ENCODE data around the gene SMIM27. TPM values are rescaled to one million over a fixed set of nuclear protein-coding genes. Genes with fewer than 3 reads are reported as not detected.
"Not testable (repeated sequence)": the region's sequence is repeated elsewhere in the genome, so short reads cannot be mapped to it uniquely, and the experiment has no call there.

SMIM27 gene
- total RNA-seq, 1 donor from 2014 or later, result not detected

DNA sequence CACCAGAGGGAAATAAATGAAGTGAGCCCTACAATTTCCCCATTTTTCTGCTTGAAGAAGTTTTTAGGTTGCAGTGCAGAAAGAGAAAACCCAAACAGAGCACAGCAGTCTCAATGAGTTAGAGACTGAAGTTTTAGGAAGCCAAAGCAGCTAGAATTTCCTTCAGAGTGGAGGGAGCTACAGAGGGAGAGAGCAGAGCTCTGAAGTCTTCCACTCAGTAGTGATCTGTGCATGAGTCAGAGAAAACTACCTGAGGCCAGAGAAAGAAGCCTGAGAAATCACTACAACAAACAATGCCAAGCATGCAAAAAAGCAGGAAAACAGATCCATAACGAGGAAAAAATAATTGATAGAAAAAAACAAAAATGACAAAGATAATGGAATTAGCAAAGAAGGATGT lies 38.8 kb downstream of the SMIM27 start:
- intact Hi-C loops (cut with DNase I), result no loop called here
- no peaks in the 10 kb centered on the region for H3K4me1 ChIP-seq
- no peak overlapping the region for H3K27ac ChIP-seq
- TF ChIP-seq POLR2AphosphoS5 (IDR thresholded peaks at IDR 0.05; ENCODE audit: insufficient read depth in 1 of 2, low read depth in 1 of 2) (no peak), POLR2A (IDR thresholded peaks at IDR 0.05) (no peak)
- TF ChIP-seq, protein P1, sequence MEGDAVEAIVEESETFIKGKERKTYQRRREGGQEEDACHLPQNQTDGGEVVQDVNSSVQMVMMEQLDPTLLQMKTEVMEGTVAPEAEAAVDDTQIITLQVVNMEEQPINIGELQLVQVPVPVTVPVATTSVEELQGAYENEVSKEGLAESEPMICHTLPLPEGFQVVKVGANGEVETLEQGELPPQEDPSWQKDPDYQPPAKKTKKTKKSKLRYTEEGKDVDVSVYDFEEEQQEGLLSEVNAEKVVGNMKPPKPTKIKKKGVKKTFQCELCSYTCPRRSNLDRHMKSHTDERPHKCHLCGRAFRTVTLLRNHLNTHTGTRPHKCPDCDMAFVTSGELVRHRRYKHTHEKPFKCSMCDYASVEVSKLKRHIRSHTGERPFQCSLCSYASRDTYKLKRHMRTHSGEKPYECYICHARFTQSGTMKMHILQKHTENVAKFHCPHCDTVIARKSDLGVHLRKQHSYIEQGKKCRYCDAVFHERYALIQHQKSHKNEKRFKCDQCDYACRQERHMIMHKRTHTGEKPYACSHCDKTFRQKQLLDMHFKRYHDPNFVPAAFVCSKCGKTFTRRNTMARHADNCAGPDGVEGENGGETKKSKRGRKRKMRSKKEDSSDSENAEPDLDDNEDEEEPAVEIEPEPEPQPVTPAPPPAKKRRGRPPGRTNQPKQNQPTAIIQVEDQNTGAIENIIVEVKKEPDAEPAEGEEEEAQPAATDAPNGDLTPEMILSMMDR (IDR thresholded peaks at IDR 0.05), result no peak
- H3K27me3 ChIP-seq, result no peaks in the 10 kb centered on the region
- no peak overlapping the region for H3K4me3 ChIP-seq
- H3K9me3 ChIP-seq, result no peaks in the 10 kb centered on the region
- no peak for DNase-seq (ENCODE audit: extremely low spot score in 2 of 2)
- H3K36me3 ChIP-seq, result no peaks in the 10 kb centered on the region

DNA sequence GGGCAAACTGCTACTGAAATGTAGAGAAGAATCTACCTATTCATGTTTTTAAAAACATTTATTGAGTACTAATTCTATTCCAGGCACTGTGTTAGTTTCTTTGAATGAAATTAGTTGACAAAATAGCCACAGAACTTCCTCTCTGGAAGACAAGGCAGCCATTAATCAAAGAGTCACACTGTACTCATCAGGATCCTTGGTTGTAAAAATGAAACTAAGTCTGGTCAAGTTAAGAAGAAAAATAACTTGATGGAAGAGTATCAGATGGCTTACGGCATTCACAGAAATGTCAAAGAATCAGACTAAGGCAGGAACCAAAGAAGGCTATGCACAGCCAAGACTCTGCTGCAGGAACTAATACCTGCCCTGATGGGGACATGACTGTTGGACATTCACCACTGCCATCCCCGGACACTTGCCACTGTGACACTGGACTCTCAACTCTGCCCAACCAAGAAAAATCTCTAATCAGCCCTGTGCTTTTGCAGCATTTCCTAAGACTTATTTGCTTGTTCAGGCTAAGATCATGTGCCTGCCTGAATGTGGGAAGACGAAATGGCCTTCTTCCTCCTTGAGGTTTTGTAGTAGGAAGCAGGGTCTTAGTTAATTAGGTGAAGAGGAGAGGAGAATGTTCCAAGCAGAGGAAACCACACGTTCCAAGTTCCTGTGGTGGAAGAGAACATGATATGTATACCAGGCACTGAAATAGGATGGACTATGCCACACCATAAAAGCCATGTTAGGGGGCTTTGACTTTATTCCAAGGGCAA lies 44.2 kb downstream of the SMIM27 start:
- H3K4me1 ChIP-seq, result no peaks in the 10 kb centered on the region
- TF ChIP-seq POLR2A (IDR thresholded peaks at IDR 0.05) (no peak), POLR2AphosphoS5 (IDR thresholded peaks at IDR 0.05; ENCODE audit: insufficient read depth in 1 of 2, low read depth in 1 of 2) (no peak)
- TF ChIP-seq, protein P1 (IDR thresholded peaks at IDR 0.05), result no peak
- no peaks in the 10 kb centered on the region for H3K27me3 ChIP-seq
- intact Hi-C loops (cut with DNase I), result no loop called here
- no peaks in the 10 kb centered on the region for H3K36me3 ChIP-seq
- DNase-seq (ENCODE audit: extremely low spot score in 2 of 2), result no peak
- H3K27ac ChIP-seq, result no peak overlapping the region
- H3K9me3 ChIP-seq, result no peaks in the 10 kb centered on the region
- no peak overlapping the region for H3K4me3 ChIP-seq

DNA sequence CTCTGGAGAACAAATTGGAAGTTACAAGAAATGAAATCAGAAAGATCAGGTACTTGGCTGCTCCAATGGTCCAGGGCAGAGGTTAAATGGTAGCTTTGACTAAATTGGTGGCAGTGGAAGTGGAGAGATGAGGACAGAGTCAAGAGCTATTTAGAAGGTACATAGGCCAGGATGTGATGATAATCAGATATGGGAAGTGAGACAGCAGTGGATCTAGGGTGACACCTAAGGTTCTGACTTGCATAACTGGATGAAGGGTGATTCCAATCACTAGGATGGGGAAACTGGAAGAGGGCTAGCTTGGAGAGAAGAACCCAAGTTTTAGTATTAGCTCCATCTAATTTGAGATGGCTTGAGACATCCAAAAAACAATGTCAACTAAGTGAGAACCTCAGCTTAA lies 44.8 kb downstream of the SMIM27 start:
- H3K27me3 ChIP-seq, result no peaks in the 10 kb centered on the region
- H3K36me3 ChIP-seq, result no peaks in the 10 kb centered on the region
- intact Hi-C loops (cut with DNase I), result no loop called here
- TF ChIP-seq, protein P1 (IDR thresholded peaks at IDR 0.05), result no peak
- H3K9me3 ChIP-seq, result no peaks in the 10 kb centered on the region
- H3K4me1 ChIP-seq, result no peaks in the 10 kb centered on the region
- no peak overlapping the region for H3K4me3 ChIP-seq
- no peak for DNase-seq (ENCODE audit: extremely low spot score in 2 of 2)
- H3K27ac ChIP-seq, result no peak overlapping the region

DNA sequence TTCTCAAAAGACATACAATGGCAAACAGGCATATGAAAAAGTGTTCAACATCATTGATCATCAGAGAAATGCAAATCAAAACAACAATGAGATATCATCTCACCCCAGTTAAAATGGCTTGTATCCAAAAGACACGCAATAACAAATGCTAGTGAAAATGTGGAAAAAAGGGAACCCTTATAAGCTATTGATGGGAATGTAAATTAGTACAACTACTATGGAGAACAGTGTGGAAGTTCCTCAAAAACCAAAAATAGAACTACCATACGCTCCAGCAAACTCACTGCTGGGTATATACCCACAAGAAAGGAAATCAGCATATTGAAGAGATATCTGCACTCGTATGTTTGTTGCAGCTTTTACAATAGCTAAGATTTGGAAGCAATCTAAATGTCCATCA lies 46.9 kb downstream of the SMIM27 start:
- H3K4me1 ChIP-seq; H3K4me3 ChIP-seq; H3K27me3 ChIP-seq; intact Hi-C loops (cut with DNase I); H3K9me3 ChIP-seq; H3K36me3 ChIP-seq; DNase-seq (ENCODE audit: extremely low spot score in 2 of 2); H3K27ac ChIP-seq: not testable (repeated sequence)

Other genes with a start within 250 kb of the SMIM27 start
- 23.6 TPM for gene ACO1, start 167.7 kb upstream of the SMIM27 start, total RNA-seq
- 11.3 TPM for gene RIGI, start 26.1 kb upstream of the SMIM27 start, total RNA-seq
- gene TOPORS, start 259 bp downstream of the SMIM27 start, total RNA-seq, result 18.4 TPM
- gene NDUFB6, start 20.8 kb downstream of the SMIM27 start, total RNA-seq, result 28.0 TPM
- not detected for gene TAF1L, start 83.3 kb downstream of the SMIM27 start, total RNA-seq
- not detected for gene TMEM215, start 231.2 kb downstream of the SMIM27 start, total RNA-seq

Data from vagina (tissue), 2 donors.